HG02623 (cell line): ENCODE data around the gene MRAS.
"Not testable (repeated sequence)": the region's sequence is repeated elsewhere in the genome, so short reads cannot be mapped to it uniquely, and the experiment has no call there.

Experiments used
- ATAC-seq: cut with Tn5 transposase; IDR thresholded peaks from one replicate; pipeline ENCODE4 v1.9.1; 2021; ENCODE audit warnings: moderate library complexity; ENCODE audit not compliant: unreplicated experiment

Gene MRAS

GRCh38 chr3:138442433-138442832, 94.1 kb downstream of the MRAS start:
- no peak for ATAC-seq

- no peak for ATAC-seq
Observed at GRCh38 chr3:138443091-138443490, 94.7 kb downstream of the MRAS start.

GRCh38 chr3:138443521-138444503, 95.4 kb downstream of the MRAS start:
- ATAC-seq: no peak

- no peak for ATAC-seq
Observed at GRCh38 chr3:138445236-138445635, 96.9 kb downstream of the MRAS start.

- ATAC-seq: no peak
Observed at GRCh38 chr3:138445654-138446053, 97.3 kb downstream of the MRAS start.

- no peak for ATAC-seq
Observed at GRCh38 chr3:138448631-138449030, 100.3 kb downstream of the MRAS start.

- ATAC-seq: no peak
Observed at GRCh38 chr3:138449490-138449889, 101.1 kb downstream of the MRAS start.

- no peak for ATAC-seq
Observed at GRCh38 chr3:138450181-138450580, 101.8 kb downstream of the MRAS start.

GRCh38 chr3:138450704-138451424, 102.5 kb downstream of the MRAS start:
- ATAC-seq: no peak

- no peak for ATAC-seq
Observed at GRCh38 chr3:138451595-138452162, 103.3 kb downstream of the MRAS start.

- no peak for ATAC-seq
Observed at GRCh38 chr3:138452436-138452835, 104.1 kb downstream of the MRAS start.

- not testable (repeated sequence) for ATAC-seq
Observed at GRCh38 chr3:138453940-138454339, 105.6 kb downstream of the MRAS start.
